HG02840 (cell line): ENCODE data around the gene GAB3.

ENCODE experiments used
- ATAC-seq: cut with Tn5 transposase; IDR thresholded peaks from one replicate; pipeline ENCODE4 v1.9.1; 2021; ENCODE audit warnings: mild to moderate bottlenecking, moderate library complexity, moderate number of reproducible peaks; ENCODE audit not compliant: unreplicated experiment, low FRiP score

GAB3 gene

GRCh38 chrX:154751669-154752271 lies 893 bp upstream of the GAB3 start:
- ATAC-seq = no peak

- no peak for ATAC-seq
These were observed 359 bp upstream of the GAB3 start for GRCh38 chrX:154751203-154751668.

DNA sequence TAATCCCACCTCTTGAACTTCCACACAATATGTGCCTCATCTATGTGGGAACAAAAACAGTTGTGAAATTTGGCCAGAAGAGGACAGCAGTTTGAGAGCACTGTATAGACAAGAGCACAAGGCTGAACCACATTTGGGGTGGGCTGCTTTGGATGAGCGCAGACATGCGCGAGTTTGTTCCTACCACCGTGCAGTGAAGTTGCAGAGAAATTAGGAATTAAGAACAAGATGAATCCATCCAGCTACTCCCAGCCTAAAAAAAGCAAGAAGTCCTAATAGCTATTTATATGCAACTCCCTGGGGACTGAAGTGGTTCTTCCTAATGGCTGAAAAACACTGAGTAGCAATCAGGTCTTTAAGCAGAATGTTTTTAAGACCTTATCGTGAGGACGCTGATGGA lies 1.0 kb downstream of the GAB3 start:
- ATAC-seq = no peak

DNA sequence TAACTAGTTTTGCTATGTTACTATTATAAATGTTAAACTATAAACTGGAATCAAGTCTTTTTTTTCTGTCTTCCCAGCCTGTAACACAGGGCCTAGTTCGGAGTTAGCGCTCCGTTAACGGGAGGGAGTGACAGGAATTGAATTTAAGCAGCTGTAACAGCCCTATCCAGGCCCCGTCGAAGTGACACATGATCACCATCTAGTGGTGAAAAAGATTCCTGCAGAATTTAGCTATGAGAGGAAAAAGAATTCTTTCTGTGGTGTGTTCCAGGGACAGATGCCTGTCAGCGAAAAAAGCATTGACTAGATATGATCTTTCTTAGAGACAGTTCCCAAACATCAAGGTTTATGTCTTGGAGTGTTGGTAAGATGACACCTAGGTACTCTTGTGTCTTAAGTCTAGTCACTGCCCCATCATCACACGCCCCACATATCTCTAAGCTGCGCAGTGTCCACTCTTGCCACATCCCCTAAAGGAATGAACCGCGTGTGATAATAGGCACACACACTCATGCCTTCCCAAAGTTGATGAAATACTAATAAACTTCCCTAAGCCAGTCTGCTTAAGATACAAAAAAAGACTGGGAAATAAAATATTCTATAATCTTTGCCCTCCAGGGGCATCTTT lies 2.1 kb downstream of the GAB3 start:
- ATAC-seq = no peak

GRCh38 chrX:154742613-154743012 lies 8.3 kb downstream of the GAB3 start:
- no peak for ATAC-seq

- ATAC-seq = no peak
These were observed 10.9 kb downstream of the GAB3 start for GRCh38 chrX:154739952-154740465.

GRCh38 chrX:154738011-154738738 lies 12.7 kb downstream of the GAB3 start:
- no peak for ATAC-seq

DNA sequence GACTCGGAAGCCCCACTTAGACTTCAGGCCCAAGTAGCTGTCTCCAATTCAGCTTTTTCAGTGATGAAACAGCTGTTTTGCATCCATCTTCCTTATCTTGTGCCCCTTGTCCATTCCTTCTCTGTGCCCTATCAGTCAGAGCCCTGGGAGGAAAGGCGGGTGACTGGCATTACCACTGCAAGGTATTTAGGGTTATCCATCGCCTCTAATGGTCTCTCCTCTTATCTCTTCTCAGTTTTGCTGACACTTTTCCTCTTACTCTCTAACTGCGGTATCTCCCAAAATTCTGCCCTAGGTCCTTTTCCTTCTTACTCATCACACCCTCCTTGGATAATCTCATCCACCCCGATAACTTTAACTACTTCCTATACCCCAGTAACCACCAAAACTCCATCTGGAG lies 13.7 kb downstream of the GAB3 start:
- ATAC-seq = no peak

DNA sequence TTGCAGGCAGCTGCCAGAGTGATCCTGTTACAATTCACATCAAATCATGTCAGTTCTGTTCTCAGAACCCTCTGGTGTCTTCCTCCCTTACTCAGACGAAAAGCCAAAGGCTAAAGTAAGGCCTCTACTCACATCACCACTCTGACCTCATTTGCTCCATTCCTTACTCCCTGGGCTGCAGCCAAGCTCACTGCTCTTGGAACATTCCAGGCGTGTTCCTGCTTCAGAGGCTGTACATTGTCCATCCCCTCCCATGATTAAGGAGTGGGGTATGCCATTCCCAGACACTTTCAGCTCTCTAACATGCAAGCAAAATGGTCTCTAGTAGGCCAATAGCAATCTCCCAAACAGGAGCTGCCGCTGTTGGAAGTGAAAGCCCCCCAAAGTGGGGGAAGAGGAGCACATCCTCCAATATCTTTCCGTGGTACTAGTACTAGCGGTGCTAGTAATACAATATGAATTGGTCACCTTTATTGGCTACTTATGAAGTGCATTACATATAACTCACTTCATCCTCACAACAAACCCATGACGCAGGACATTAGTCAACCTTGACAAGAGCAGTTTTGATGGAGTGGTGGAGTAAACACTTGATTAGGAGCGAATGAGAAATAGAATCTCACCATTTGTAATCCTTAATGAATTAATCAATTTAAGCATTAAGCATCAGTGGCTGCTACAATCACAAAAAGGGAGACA lies 15.0 kb downstream of the GAB3 start:
- no peak for ATAC-seq

DNA sequence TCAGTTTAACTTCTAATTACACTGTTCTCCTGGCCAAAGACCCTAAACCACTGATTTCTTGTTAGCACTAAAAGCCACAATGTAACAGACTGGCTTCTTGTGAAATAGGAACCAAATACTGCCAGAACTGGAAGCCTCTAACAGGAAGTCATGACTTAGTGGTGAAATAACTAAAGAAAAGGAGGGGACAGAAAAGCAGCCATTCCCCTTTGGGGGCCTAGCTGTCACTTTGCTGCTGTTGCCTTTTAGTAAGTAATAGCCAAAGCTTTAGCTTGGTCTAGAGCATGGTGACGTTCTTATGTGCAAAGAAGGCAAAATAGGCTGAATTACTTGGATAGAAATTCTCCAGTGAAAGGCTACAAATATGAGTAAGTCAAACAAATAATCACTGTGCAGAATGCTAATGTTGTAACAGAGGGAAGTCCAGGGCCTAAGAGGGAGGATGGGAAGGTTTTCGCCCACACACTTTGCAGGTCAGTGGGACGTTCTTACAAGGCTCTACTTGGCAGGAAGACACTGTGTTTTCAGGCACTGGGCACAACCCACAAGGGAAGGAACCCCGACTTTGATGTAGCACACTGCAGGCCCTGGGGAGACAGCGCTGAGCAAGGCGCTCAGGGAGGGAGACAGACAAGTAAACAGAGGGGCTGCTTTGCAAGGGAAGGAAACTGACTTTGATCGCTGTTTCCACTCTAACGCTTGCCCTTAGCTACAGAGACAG lies 16.7 kb downstream of the GAB3 start:
- ATAC-seq = no peak

- no peak for ATAC-seq
These were observed 17.8 kb downstream of the GAB3 start for GRCh38 chrX:154733066-154733425.

DNA sequence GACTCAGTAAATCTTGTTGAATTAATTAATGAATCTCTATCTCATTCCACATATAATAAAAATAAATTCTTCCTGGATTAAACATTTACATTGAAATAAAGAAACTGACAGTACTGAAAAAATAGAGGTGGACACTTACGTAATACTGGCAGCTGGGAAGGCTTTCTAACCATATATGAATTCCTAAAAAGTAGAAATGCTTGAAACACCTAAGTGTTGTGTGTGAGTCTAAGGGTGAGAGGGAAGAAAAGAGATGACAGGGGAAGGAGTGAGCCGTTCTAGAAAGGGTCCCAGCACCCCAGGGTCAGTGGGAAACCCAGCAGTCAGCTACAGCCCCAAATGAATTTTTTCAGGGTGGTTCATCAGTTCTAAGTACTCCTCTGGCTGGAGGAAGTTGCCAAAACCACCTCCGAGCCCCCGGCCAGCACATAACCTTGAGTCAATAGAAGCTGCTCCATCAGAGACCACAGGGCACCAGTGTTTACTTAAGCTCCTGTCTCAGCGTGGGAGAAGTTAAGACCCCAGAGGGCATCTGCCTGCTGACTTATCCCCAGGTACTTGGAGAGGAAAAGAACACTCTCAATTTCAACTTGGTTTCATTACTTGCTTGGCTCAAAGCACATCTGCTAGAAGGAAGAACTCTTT lies 18.3 kb downstream of the GAB3 start:
- ATAC-seq = no peak

DNA sequence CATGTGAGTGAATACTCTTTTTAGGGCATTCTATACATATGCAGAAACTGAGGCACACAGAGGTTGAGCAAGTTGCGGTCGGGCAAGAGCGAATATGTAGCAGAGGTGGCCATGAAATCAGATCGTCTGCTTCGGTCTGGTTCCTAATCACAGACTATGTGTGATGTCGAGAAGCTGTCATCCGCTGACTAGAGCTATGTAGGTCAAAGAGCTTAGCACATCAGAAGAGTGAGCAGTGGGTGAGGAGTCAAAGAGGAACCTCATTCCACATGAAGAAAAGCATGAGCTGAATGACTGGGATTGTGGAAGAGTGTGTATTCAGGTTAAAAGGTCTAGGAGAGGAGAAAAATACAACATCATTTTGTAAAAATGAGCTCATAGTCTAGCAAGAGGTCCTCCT lies 19.0 kb downstream of the GAB3 start:
- no peak for ATAC-seq

- ATAC-seq = no peak
These were observed 19.7 kb downstream of the GAB3 start for GRCh38 chrX:154731184-154731583.

DNA sequence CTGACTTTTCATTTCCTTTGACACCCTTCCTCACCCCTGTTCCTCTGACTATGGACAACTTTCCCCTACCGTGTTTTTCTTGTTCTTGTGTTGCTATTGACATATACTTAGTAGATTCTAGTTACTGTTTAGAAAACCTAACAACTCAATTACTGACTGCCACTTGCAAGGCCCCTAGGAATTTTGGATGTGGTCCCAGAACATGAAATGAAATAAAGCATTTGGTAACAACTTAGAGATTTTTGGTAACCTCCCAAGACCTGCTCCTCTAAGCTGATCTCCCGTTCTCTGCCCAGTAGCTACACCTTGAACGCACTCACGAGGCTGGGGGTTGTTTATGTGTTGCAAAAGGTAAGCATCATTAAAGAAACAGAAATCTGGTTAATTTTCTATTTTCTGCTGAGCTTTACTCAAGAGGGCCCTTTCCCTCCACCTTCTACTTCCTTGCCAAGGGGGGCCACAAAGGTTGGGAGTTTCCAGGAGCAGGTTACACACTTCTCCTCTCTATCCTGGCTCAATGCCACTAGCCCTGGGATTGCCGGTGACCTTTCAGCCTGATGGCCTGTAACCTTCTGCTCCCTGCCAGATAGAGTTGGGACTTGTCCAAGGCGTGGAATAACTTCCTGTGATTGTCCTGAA lies 20.5 kb downstream of the GAB3 start:
- ATAC-seq = no peak

DNA sequence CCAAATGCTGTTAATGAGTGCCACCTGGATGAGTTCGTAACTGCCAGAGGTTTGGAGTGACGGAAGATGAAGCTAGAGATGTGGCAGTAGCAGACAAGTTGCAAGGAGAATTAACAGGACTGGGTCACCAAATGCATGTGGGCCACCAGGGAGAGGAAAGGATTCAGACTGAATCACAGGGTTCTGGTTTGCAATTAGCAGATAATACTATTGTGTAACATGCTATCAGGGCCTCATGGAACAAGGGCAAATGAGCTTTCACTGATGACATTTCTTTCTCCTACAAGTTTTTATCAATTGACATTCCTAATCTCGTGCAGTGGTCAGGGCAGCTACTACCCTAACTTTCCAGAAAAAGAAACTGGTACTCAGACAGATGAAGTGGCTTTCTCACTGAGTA lies 21.4 kb downstream of the GAB3 start:
- ATAC-seq = no peak

DNA sequence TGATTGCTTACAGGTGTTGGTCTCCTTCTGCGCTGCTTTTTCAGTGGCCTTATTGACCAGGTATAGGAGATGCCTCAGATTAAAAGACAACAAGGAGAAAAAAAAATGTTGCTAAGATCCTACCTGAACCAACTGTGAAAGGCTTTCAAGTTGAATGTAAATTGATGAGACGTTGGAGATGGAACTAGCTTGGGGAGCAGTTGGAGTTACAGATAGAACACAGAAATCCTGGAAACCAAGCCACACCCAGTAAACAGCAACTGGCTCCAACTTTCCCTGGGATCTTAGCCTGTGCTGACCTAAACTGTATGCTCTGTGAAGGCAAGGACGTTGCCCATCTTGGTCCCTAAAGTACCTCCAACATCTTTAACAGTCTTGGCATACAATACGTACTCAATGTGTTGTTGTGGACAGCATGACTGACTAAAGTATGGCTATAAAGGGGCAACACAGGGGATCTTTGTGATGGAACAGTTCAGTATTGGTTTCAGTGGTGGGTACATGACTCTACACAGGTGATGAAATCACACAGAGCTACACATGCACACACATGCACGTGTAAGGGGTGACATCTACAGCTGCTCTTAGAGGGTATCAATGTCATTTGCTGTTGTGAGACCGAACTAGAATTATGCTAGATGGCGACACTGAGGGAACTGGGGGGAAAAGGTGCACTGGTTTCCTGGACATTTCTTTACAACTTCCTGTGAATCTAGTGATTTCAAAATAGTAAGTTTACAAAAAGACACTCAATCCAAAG lies 22.3 kb downstream of the GAB3 start:
- no peak for ATAC-seq

DNA sequence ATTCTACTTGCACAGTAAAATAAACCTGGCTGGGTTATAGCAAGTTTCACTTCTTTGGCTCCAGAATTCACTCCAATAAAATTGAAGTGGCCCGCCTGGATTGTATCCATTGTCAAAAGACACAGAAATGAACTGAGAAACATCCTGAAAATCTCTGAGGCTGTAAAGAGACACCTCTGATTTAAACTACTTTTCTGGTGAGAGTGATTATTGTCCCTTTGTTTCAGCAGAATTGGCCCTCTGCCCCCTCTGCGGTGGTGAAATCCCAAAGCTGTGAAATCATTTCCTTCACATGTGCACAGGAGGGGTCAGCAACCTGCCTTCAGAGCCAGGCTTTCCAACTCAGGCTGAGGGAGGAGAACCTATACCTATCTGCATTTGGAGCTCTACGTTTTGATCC lies 23.0 kb downstream of the GAB3 start:
- no peak for ATAC-seq

GRCh38 chrX:154727418-154727817 lies 23.5 kb downstream of the GAB3 start:
- ATAC-seq = no peak
